Measurements from ENCODE around the gene NAALADL2. TPM values are rescaled to one million over a fixed set of nuclear protein-coding genes. Genes with fewer than 3 reads are reported as not detected.

NAALADL2 gene
- total and polyA plus RNA-seq, 2 of the 4 experiments (the other 2 are of a cell fraction): 3.8 to 19.2 TPM

DNA sequence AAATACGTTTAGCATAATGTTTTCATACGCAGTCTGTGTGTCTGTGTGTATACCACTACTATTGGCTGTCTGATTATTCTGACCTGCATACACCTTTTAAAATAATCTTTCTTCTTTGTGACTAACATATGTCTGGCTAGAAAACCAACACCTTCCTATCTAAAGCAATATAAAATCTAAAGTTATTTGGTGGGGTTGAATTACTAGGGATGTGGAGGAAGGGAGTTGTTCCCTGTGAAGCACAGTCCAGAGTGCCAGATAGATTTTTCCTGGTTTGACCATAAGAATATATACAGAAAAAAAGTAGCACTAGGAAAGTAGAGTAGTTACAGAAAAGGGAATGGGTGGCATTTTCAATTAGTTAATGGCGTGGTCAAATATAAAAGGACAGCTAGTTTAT is 918.8 kb downstream of the NAALADL2 start:
- no peak overlapping the region for H3K4me2 ChIP-seq (ENCODE audit: low read depth, low read length)
- H3K36me3 ChIP-seq (ENCODE audit: control insufficient read depth, insufficient read depth, low read length): no peaks in the 10 kb centered on the region
- H3K27ac ChIP-seq (ENCODE audit: insufficient read depth, low read length): no peak overlapping the region
- H4K20me1 ChIP-seq (ENCODE audit: insufficient read depth, low read length): no peaks in the 10 kb centered on the region
- no peak overlapping the region for H2BK120ac ChIP-seq (ENCODE audit: low read depth, low read length)
- intact Hi-C loops (cut with micrococcal nuclease): no loop called here
- H2AFZ ChIP-seq (replicated peaks; ENCODE audit: low read length, poor library complexity): no peak overlapping the region
- H2AK9ac ChIP-seq (replicated peaks; ENCODE audit: low read depth, low read length, poor library complexity): no peak overlapping the region
- TF ChIP-seq NFE2L2 (IDR thresholded peaks at IDR 0.05; ENCODE audit: low read depth, low read length): no peak
- TF ChIP-seq, protein P1, sequence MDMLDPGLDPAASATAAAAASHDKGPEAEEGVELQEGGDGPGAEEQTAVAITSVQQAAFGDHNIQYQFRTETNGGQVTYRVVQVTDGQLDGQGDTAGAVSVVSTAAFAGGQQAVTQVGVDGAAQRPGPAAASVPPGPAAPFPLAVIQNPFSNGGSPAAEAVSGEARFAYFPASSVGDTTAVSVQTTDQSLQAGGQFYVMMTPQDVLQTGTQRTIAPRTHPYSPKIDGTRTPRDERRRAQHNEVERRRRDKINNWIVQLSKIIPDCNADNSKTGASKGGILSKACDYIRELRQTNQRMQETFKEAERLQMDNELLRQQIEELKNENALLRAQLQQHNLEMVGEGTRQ (IDR thresholded peaks at IDR 0.05; ENCODE audit: low read depth, low read length): no peak
- TF ChIP-seq RFX5 (IDR thresholded peaks at IDR 0.05; ENCODE audit: low read depth, low read length): no peak
- TF ChIP-seq CHD1 (IDR thresholded peaks at IDR 0.05; ENCODE audit: low read depth, low read length): no peak
- TF ChIP-seq, protein P2, sequence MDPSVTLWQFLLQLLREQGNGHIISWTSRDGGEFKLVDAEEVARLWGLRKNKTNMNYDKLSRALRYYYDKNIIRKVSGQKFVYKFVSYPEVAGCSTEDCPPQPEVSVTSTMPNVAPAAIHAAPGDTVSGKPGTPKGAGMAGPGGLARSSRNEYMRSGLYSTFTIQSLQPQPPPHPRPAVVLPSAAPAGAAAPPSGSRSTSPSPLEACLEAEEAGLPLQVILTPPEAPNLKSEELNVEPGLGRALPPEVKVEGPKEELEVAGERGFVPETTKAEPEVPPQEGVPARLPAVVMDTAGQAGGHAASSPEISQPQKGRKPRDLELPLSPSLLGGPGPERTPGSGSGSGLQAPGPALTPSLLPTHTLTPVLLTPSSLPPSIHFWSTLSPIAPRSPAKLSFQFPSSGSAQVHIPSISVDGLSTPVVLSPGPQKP (IDR thresholded peaks at IDR 0.05; ENCODE audit: borderline replicate concordance, low read depth, low read length): no peak
- TF ChIP-seq RCOR1 (IDR thresholded peaks at IDR 0.05; ENCODE audit: insufficient replicate concordance, low read length): no peak
- no peak for TF ChIP-seq MXI1 (IDR thresholded peaks at IDR 0.05; ENCODE audit: borderline replicate concordance, low read depth, low read length)
- TF ChIP-seq POLR2A (IDR thresholded peaks at IDR 0.05; ENCODE audit: low read depth, low read length): no peak
- H3K56ac ChIP-seq (ENCODE audit: extremely low read depth, insufficient read depth, low read length): no peak overlapping the region
- in situ Hi-C loops (cut with MboI; ENCODE audit: low sequenced_read_pairs): no loop called here
- no peak overlapping the region for H3K23ac ChIP-seq (ENCODE audit: low read depth, low read length)
- no peak overlapping the region for H3K18ac ChIP-seq (ENCODE audit: low read depth, low read length)
- POLR2A ChIA-PET (ENCODE audit: unreplicated experiment): no interaction called here
- no peaks in the 10 kb centered on the region for H3K79me1 ChIP-seq (ENCODE audit: low read depth in 1 of 2, low read length in 2 of 2)
- H3K4me3 ChIP-seq (ENCODE audit: insufficient read depth, low read depth, low read length): no peak overlapping the region
- H3K4me1 ChIP-seq (ENCODE audit: control insufficient read depth, insufficient read depth, low read length): no peaks in the 10 kb centered on the region
- dilution Hi-C loops (cut with HindIII; ENCODE audit: low sequenced_read_pairs, unreplicated experiment): no loop called here
- H3K4ac ChIP-seq (ENCODE audit: low read depth, low read length): no peak overlapping the region
- no peak overlapping the region for H4K8ac ChIP-seq (ENCODE audit: low read depth in 2 of 2, low read length in 2 of 2)
- H2AK5ac ChIP-seq (ENCODE audit: low read depth, low read length): no peak overlapping the region
- no peak overlapping the region for H3K14ac ChIP-seq (replicated peaks; ENCODE audit: low read depth, low read length)
- DNase-seq (no peak), ATAC-seq (ENCODE audit: low read depth) (no peak)
- no peaks in the 10 kb centered on the region for H3K9me1 ChIP-seq (ENCODE audit: insufficient read depth, low read length)
- no peak overlapping the region for H2BK15ac ChIP-seq (ENCODE audit: low read depth, low read length)
- no peaks in the 10 kb centered on the region for H3K27me3 ChIP-seq (ENCODE audit: control insufficient read depth, insufficient read depth, low read length)
- no peak overlapping the region for H2BK5ac ChIP-seq (ENCODE audit: low read depth, low read length, poor library complexity, severe bottlenecking)
- no peak overlapping the region for H4K5ac ChIP-seq (ENCODE audit: low read depth, low read length)
- H4K91ac ChIP-seq (ENCODE audit: insufficient read depth, low read depth, low read length): no peak overlapping the region
- H3K9me3 ChIP-seq (ENCODE audit: control insufficient read depth, insufficient read depth, low read length): no peaks in the 10 kb centered on the region
- no TSS peak for BruUV-seq (replicated peaks)
- H3K9ac ChIP-seq (ENCODE audit: low read depth, low read length): no peak overlapping the region
- no CpG with 5 or more reads among the region's 3 CpGs for WGBS, 2 experiments (ENCODE audit: extremely low coverage in 2 of 2, insufficient read length in 1 of 2)
- H2BK20ac ChIP-seq (ENCODE audit: low read depth, low read length): no peak overlapping the region
- CTCF ChIA-PET: no interaction called here

Measured in IMR-90 (cell line).